HG03354 (cell line): ENCODE measurements around the gene COBL.

Experiments used
- ATAC-seq: cut with Tn5 transposase; IDR thresholded peaks from one replicate; pipeline ENCODE4 v1.9.1; 2021; ENCODE audit warnings: mild to moderate bottlenecking; ENCODE audit not compliant: unreplicated experiment, poor library complexity, severe bottlenecking

The COBL gene

GRCh38 chr7:51102828-51103227 lies 213.8 kb downstream of the COBL start:
- no peak for ATAC-seq

- ATAC-seq: no peak
Measured at GRCh38 chr7:51101111-51101757, 215.4 kb downstream of the COBL start.

- no peak for ATAC-seq
Measured at GRCh38 chr7:51090411-51090810, 226.2 kb downstream of the COBL start.

- ATAC-seq: no peak
Measured at GRCh38 chr7:51085034-51085692, 231.4 kb downstream of the COBL start.

GRCh38 chr7:51084121-51084520 lies 232.5 kb downstream of the COBL start:
- no peak for ATAC-seq

GRCh38 chr7:51082940-51083533 lies 233.6 kb downstream of the COBL start:
- ATAC-seq: no peak

GRCh38 chr7:51082096-51082840 lies 234.3 kb downstream of the COBL start:
- no peak for ATAC-seq

- ATAC-seq: no peak
Measured at GRCh38 chr7:51081270-51081890, 235.2 kb downstream of the COBL start.

GRCh38 chr7:51080622-51081269 lies 235.9 kb downstream of the COBL start:
- no peak for ATAC-seq

GRCh38 chr7:51080216-51080615 lies 236.4 kb downstream of the COBL start:
- ATAC-seq: no peak

GRCh38 chr7:51079494-51079893 lies 237.1 kb downstream of the COBL start:
- ATAC-seq: no peak

- ATAC-seq: no peak
Measured at GRCh38 chr7:51078653-51079052, 238.0 kb downstream of the COBL start.

- ATAC-seq: no peak
Measured at GRCh38 chr7:51077987-51078370, 238.6 kb downstream of the COBL start.

- ATAC-seq: no peak
Measured at GRCh38 chr7:51077316-51077986, 239.2 kb downstream of the COBL start.

GRCh38 chr7:51075681-51076580 lies 240.7 kb downstream of the COBL start:
- no peak for ATAC-seq

- no peak for ATAC-seq
Measured at GRCh38 chr7:51073171-51073570, 243.4 kb downstream of the COBL start.

- no peak for ATAC-seq
Measured at GRCh38 chr7:51072281-51072680, 244.3 kb downstream of the COBL start.

- no peak for ATAC-seq
Measured at GRCh38 chr7:51071427-51071826, 245.2 kb downstream of the COBL start.
